PC-9 (cell line): ENCODE data around the gene RNU7-1. TPM values are rescaled to one million over a fixed set of nuclear protein-coding genes. Genes with fewer than 3 reads are reported as not detected.

ENCODE experiments used
- BruUV-seq: library from RNA; stranded (reverse); fragments of 400-500 nt; replicated peaks from 2 replicates; lab custom pipeline; 2021; lab: Mats Ljungman, UMichigan
- CTCF ChIA-PET: fragments of 300-600 bp; sonication (Branson Sonifier 250); formaldehyde crosslinking; loops from one replicate; lab custom pipeline; 2022; ENCODE audit warnings: antibody characterized with exemption; lab: Charles Lee
- POLR2A ChIA-PET: fragments of 300-600 bp; sonication (Branson Sonifier 250); formaldehyde crosslinking; loops from one replicate; lab custom pipeline; 2022; ENCODE audit warnings: antibody characterized with exemption; ENCODE audit not compliant: unreplicated experiment; lab: Charles Lee
- DNase-seq, 2 experiments: peaks; one replicate each; pipeline versions ENCODE4 v3.0.0 to v3.0.0-alpha.2; 2015 to 2022; ENCODE audit warnings: mixed read lengths in 1 of 2
- H2AFZ ChIP-seq: fragments of 200-600 bp; sonication (generic); 2 replicates; pipeline ENCODE4 v1.8.1; 2017; ENCODE audit warnings: antibody characterized with exemption
- H3F3A ChIP-seq: fragments of 200-600 bp; sonication (generic); 2 replicates; pipeline ENCODE4 v1.8.1; 2017; ENCODE audit warnings: antibody characterized with exemption, mild to moderate bottlenecking, low read depth; ENCODE audit not compliant: insufficient read depth
- H3K27ac ChIP-seq: fragments of 200-600 bp; sonication (generic); 2 replicates; pipeline ENCODE4 v1.6.1; 2016; ENCODE audit warnings: mixed run types
- H3K27me3 ChIP-seq: fragments of 200-600 bp; sonication (generic); 2 replicates; pipeline ENCODE4 v1.6.1; 2016; ENCODE audit warnings: low read depth, mixed run types; ENCODE audit not compliant: insufficient read depth
- H3K36me3 ChIP-seq: fragments of 200-600 bp; sonication (generic); 2 replicates; pipeline ENCODE4 v1.6.1; 2016; ENCODE audit warnings: low read depth, mixed run types
- H3K4me1 ChIP-seq: fragments of 200-600 bp; sonication (generic); replicated peaks from 2 replicates; pipeline ENCODE4 v1.6.1; 2016; ENCODE audit warnings: mixed run types; ENCODE audit not compliant: insufficient read depth
- H3K4me2 ChIP-seq: fragments of 200-600 bp; sonication (generic); 2 replicates; pipeline ENCODE4 v1.6.1; 2017; ENCODE audit warnings: mixed run types
- H3K4me3 ChIP-seq: fragments of 200-600 bp; sonication (generic); 2 replicates; pipeline ENCODE4 v1.6.1; 2016; ENCODE audit warnings: mixed run types
- H3K79me2 ChIP-seq: fragments of 200-600 bp; sonication (generic); 2 replicates; pipeline ENCODE4 v1.6.1; 2017; ENCODE audit warnings: low read depth, mixed run types
- H3K9me2 ChIP-seq: fragments of 200-600 bp; sonication (generic); 2 replicates; pipeline ENCODE4 v1.8.1; 2017; ENCODE audit warnings: mild to moderate bottlenecking; ENCODE audit not compliant: insufficient read depth
- H3K9me3 ChIP-seq: fragments of 200-600 bp; sonication (generic); 2 replicates; pipeline ENCODE4 v1.8.1; 2016; ENCODE audit warnings: low read depth; ENCODE audit not compliant: insufficient read depth
- H4K20me1 ChIP-seq: fragments of 200-600 bp; sonication (generic); 2 replicates; pipeline ENCODE4 v1.8.1; 2017; ENCODE audit not compliant: insufficient read depth
- EZH2 ChIP-seq: fragments of 200-600 bp; sonication (generic); IDR thresholded peaks from 2 replicates; pipeline ENCODE4 v1.8.0; 2017; ENCODE audit warnings: antibody characterized with exemption, low read depth
- intact Hi-C: fragments of 100-400 bp; cut with micrococcal nuclease; formaldehyde crosslinking; loops from one replicate; pipeline ENCODE4 v1.10.0; 2022; ENCODE audit not compliant: unreplicated experiment
- total RNA-seq: library from RNA; stranded (reverse); gene quantifications from 2 replicates; pipeline ENCODE4 v1.2.3, GENCODE V29; 2021
- TF ChIP-seq, protein P1 (sequence below): fragments of 200-600 bp; sonication (generic); conservative IDR thresholded peaks from 2 replicates; pipeline ENCODE4 v1.6.1; 2017; ENCODE audit warnings: mixed run types, antibody characterized with exemption, mild to moderate bottlenecking, moderate library complexity

The RNU7-1 gene
- total RNA-seq, 1 experiment from 2014 or later, result not detected

DNA sequence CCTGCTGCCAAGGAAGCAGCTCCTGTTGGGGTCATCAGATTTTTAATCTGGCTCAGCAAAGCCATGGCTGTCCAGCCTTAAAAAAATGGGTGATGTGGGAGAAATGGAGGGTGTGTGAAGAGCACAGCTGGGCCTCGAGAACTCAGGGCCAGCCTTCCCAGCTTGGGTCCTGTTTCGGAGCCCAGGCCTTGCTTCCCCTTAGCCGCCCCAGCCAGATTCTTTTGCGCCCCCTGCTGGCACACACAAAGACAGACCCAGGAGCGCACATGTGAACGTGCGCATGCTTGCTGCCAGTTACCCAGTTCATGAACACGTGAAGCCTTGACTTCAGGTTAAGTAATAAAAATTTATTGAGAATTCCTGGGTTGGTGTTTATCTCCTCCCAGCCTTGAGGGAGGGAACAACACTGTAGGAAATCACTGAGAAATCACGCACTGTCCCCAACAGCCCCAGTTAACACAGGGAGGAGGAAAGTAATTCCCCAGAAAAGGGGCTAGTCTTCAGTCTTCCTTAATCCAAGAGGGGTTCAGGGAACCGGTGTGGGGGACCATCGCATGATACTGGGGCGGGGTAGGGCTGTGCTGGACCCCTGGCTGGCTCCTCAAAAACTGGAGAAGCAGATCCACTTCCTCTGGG, 21.5 kb downstream of the RNU7-1 start:
- Histone ChIP-seq H3K27ac (peak overlapping the region; percentile 93), H3K4me3 (peak overlapping the region; percentile 98), H4K20me1 (peaks cover 30% of the 10 kb centered on the region), H3K27me3 (no peaks in the 10 kb centered on the region), H3K9me2 (no peaks in the 10 kb centered on the region), H3F3A (peaks cover 84% of the 10 kb centered on the region), H3K4me1 (peaks cover 52% of the 10 kb centered on the region), H3K4me2 (peak overlapping the region; percentile 97), H3K79me2 (peaks cover 72% of the 10 kb centered on the region), H3K9me3 (no peaks in the 10 kb centered on the region), H3K36me3 (peaks cover 39% of the 10 kb centered on the region), H2AFZ (no peak overlapping the region)
- TF ChIP-seq, protein P1, sequence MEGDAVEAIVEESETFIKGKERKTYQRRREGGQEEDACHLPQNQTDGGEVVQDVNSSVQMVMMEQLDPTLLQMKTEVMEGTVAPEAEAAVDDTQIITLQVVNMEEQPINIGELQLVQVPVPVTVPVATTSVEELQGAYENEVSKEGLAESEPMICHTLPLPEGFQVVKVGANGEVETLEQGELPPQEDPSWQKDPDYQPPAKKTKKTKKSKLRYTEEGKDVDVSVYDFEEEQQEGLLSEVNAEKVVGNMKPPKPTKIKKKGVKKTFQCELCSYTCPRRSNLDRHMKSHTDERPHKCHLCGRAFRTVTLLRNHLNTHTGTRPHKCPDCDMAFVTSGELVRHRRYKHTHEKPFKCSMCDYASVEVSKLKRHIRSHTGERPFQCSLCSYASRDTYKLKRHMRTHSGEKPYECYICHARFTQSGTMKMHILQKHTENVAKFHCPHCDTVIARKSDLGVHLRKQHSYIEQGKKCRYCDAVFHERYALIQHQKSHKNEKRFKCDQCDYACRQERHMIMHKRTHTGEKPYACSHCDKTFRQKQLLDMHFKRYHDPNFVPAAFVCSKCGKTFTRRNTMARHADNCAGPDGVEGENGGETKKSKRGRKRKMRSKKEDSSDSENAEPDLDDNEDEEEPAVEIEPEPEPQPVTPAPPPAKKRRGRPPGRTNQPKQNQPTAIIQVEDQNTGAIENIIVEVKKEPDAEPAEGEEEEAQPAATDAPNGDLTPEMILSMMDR, result peak; percentile 99
- TF ChIP-seq EZH2, result no peak
- DNase-seq, result peak; percentile 88
- BruUV-seq, result no TSS peak
- ChIA-PET POLR2A (interaction anchor here (0.7 to 2.0 kb wide), 2 partner anchors 21 to 98 kb away, joined by 3 to 21 read pairs; partner anchors contain the start of genes C12orf57 and RNU7-1), CTCF (interaction anchor here (2.0 to 2.4 kb wide), 2 partner anchors 20 to 40 kb away, joined by 15 to 37 read pairs; partner anchors contain the start of genes C12orf57 and RNU7-1)
- intact Hi-C loops, result loop anchor here (1.0 to 10.0 kb wide), 7 partner anchors 41 to 350 kb away; partner anchors contain the start of genes C1R, MLF2, SPSB2 and ZNF384

DNA sequence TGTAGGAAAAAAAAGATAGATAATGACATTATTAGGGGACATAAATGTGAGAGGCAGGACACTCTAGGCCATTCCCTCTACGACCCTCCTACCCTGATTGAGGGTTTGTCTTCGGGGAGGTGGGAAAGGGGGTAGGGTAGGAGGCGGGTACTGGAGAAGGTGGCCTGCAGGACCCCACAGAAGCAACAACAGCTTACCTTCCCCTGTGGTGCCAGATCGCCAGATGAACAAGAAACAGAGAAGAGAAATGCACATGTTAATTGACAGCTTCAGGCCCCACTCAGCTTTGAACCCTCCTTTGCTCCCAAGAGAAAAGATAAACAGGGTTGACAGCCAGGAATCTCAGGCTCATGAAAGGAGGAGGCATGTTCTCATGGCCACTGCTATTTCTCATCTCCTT, 22.1 kb downstream of the RNU7-1 start:
- no peaks in the 10 kb centered on the region for H3K9me2 ChIP-seq
- TF ChIP-seq EZH2, result no peak
- TF ChIP-seq, protein P1, result no peak
- H3F3A ChIP-seq, result peaks cover 78% of the 10 kb centered on the region
- H2AFZ ChIP-seq, result no peak overlapping the region
- peaks cover 74% of the 10 kb centered on the region for H3K79me2 ChIP-seq
- POLR2A ChIA-PET, result no interaction called here
- peak overlapping the region; percentile 97 for H3K4me2 ChIP-seq
- DNase-seq, result no peak
- intact Hi-C loops, result loop anchor here (1.0 to 10.0 kb wide), 7 partner anchors 41 to 351 kb away; partner anchors contain the start of genes C1R, MLF2, SPSB2 and ZNF384
- peak overlapping the region; percentile 93 for H3K27ac ChIP-seq
- no peaks in the 10 kb centered on the region for H3K27me3 ChIP-seq
- H3K36me3 ChIP-seq, result peaks cover 39% of the 10 kb centered on the region
- H3K4me3 ChIP-seq, result peak overlapping the region; percentile 98; the same call in 1 of the 2 replicates
- H3K9me3 ChIP-seq, result no peaks in the 10 kb centered on the region
- no TSS peak for BruUV-seq
- peaks cover 46% of the 10 kb centered on the region for H3K4me1 ChIP-seq
- CTCF ChIA-PET, result interaction anchor here (2.0 to 2.4 kb wide), 2 partner anchors 21 to 41 kb away, joined by 15 to 37 read pairs; partner anchors contain the start of genes C12orf57 and RNU7-1
- peaks cover 30% of the 10 kb centered on the region for H4K20me1 ChIP-seq

- Histone ChIP-seq H3K9me3 (no peaks in the 10 kb centered on the region), H2AFZ (no peak overlapping the region), H4K20me1 (peaks cover 30% of the 10 kb centered on the region), H3K4me1 (peaks cover 40% of the 10 kb centered on the region), H3K9me2 (no peaks in the 10 kb centered on the region), H3K36me3 (peaks cover 39% of the 10 kb centered on the region), H3K4me2 (peak overlapping the region; percentile 97; the same call in 1 of the 2 replicates), H3K4me3 (no peak overlapping the region), H3K79me2 (peaks cover 80% of the 10 kb centered on the region), H3K27ac (peak overlapping the region; percentile 93; the same call in 1 of the 2 replicates), H3K27me3 (no peaks in the 10 kb centered on the region), H3F3A (peaks cover 72% of the 10 kb centered on the region)
- intact Hi-C loops, result loop anchor here (10.0 kb wide), 2 partner anchors 282 to 352 kb away; partner anchors contain the start of gene ZNF384
- BruUV-seq, result no TSS peak
- no peak for DNase-seq
- CTCF ChIA-PET, result no interaction called here
- no peak for TF ChIP-seq EZH2
- TF ChIP-seq, protein P1, result no peak
- POLR2A ChIA-PET, result interaction anchor here (0.6 kb wide), 2 partner anchors 52 to 197 kb away, joined by 5 read pairs; partner anchors contain the start of gene LPCAT3
Measured at GRCh38 chr12:6966351-6966750, 22.7 kb downstream of the RNU7-1 start.
